HEK293 (cell line): ENCODE measurements around the gene WNT4.

ENCODE experiments used
- BCL11A ChIP-seq: fragments of 450-650 bp; formaldehyde crosslinking; IDR thresholded peaks from 2 replicates; pipeline ENCODE4 v1.5.1; 2016; ENCODE audit warnings: low read depth, missing biosample characterization, missing genetic modification characterization
- ELK4 ChIP-seq: IDR thresholded peaks from 2 replicates; pipeline ENCODE4 v1.6.1; 2011; ENCODE audit warnings: mild to moderate bottlenecking, low read depth, low read length, borderline replicate concordance
- OVOL3 ChIP-seq: fragments of 450-650 bp; formaldehyde crosslinking; IDR thresholded peaks from 2 replicates; pipeline ENCODE4 v1.5.1; 2016; ENCODE audit warnings: missing biosample characterization, missing genetic modification characterization
- YY2 ChIP-seq: fragments of 450-650 bp; formaldehyde crosslinking; IDR thresholded peaks from 2 replicates; pipeline ENCODE4 v1.5.1; 2016; ENCODE audit warnings: missing biosample characterization, missing genetic modification characterization
- ZNF311 ChIP-seq: fragments of 450-650 bp; formaldehyde crosslinking; IDR thresholded peaks from 2 replicates; pipeline ENCODE4 v1.5.1; 2017; ENCODE audit warnings: missing biosample characterization, missing genetic modification characterization, borderline replicate concordance
- ZNF362 ChIP-seq: fragments of 450-650 bp; formaldehyde crosslinking; IDR thresholded peaks from 2 replicates; pipeline ENCODE4 v1.5.1; 2016; ENCODE audit warnings: missing biosample characterization, missing genetic modification characterization
- ZNF555 ChIP-seq: fragments of 450-650 bp; formaldehyde crosslinking; conservative IDR thresholded peaks from 2 replicates; pipeline ENCODE4 v1.5.1; 2017; ENCODE audit warnings: missing biosample characterization, mild to moderate bottlenecking, missing genetic modification characterization, inconsistent platforms
- ZNF645 ChIP-seq: fragments of 450-650 bp; formaldehyde crosslinking; IDR thresholded peaks from 2 replicates; pipeline ENCODE4; 2016; ENCODE audit warnings: missing biosample characterization, missing genetic modification characterization
- TF ChIP-seq, protein P1 (sequence below): fragments of 450-650 bp; formaldehyde crosslinking; IDR thresholded peaks from 2 replicates; pipeline ENCODE4 v1.5.1; 2016; ENCODE audit warnings: missing biosample characterization, missing genetic modification characterization

- TF ChIP-seq YY2 (tag by site-specific recombination): no peak
- TF ChIP-seq, protein P1, sequence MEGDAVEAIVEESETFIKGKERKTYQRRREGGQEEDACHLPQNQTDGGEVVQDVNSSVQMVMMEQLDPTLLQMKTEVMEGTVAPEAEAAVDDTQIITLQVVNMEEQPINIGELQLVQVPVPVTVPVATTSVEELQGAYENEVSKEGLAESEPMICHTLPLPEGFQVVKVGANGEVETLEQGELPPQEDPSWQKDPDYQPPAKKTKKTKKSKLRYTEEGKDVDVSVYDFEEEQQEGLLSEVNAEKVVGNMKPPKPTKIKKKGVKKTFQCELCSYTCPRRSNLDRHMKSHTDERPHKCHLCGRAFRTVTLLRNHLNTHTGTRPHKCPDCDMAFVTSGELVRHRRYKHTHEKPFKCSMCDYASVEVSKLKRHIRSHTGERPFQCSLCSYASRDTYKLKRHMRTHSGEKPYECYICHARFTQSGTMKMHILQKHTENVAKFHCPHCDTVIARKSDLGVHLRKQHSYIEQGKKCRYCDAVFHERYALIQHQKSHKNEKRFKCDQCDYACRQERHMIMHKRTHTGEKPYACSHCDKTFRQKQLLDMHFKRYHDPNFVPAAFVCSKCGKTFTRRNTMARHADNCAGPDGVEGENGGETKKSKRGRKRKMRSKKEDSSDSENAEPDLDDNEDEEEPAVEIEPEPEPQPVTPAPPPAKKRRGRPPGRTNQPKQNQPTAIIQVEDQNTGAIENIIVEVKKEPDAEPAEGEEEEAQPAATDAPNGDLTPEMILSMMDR (tag by site-specific recombination): no peak
- TF ChIP-seq ELK4: no peak
- no peak for TF ChIP-seq BCL11A (tag by site-specific recombination)
- no peak for TF ChIP-seq OVOL3 (tag by site-specific recombination)
- no peak for TF ChIP-seq ZNF555 (tag by site-specific recombination)
- TF ChIP-seq ZNF362 (tag by site-specific recombination): no peak
- TF ChIP-seq ZNF311 (tag by site-specific recombination): no peak
- no peak for TF ChIP-seq ZNF645
These were observed 66.6 kb downstream of the WNT4 start for GRCh38 chr1:22076346-22076745.
